ENCODE results near the gene MTR.

Gene MTR

DNA sequence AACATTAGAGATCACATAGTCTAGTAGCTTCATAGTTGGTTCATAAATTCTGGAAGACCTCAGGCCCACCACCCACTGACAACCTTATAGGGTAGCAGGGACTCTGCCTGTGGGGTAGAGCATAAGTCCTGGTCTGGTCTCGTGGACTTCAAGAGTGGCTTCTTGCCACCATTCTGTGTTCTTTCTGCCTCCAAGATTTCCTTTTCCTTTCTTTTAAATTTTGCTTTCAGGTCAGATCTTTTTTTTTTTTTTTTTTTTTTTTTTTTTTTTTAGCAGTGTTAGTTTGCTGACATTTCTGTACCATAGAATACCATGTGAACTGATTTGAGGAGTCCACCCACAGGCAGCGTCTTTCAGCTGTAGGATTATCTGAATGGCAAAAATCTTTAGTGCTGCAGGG is 28.5 kb downstream of the MTR start:
- H4K20me1 ChIP-seq (ENCODE audit: insufficient read depth, low read length) = no peaks in the 10 kb centered on the region
- H3K9ac ChIP-seq (ENCODE audit: low read length) = no peak overlapping the region
- no peak overlapping the region for H3K27ac ChIP-seq (ENCODE audit: low read length)
- H3K4me3 ChIP-seq (ENCODE audit: low read length) = no peak overlapping the region
- no peak overlapping the region for H3K4me2 ChIP-seq (ENCODE audit: low read length)
- H3K4me1 ChIP-seq (ENCODE audit: low read length) = no peaks in the 10 kb centered on the region
- no peaks in the 10 kb centered on the region for H3K9me3 ChIP-seq (ENCODE audit: insufficient read depth, low read length)
- H2AFZ ChIP-seq (ENCODE audit: low read depth, low read length) = no peak overlapping the region
- H3K36me3 ChIP-seq (replicated peaks; ENCODE audit: low read depth, low read length) = peaks cover 34% of the 10 kb centered on the region
- H3K79me2 ChIP-seq (ENCODE audit: low read length) = no peaks in the 10 kb centered on the region
- H3K27me3 ChIP-seq (ENCODE audit: low read depth, low read length) = no peaks in the 10 kb centered on the region
- TF ChIP-seq, protein P1, sequence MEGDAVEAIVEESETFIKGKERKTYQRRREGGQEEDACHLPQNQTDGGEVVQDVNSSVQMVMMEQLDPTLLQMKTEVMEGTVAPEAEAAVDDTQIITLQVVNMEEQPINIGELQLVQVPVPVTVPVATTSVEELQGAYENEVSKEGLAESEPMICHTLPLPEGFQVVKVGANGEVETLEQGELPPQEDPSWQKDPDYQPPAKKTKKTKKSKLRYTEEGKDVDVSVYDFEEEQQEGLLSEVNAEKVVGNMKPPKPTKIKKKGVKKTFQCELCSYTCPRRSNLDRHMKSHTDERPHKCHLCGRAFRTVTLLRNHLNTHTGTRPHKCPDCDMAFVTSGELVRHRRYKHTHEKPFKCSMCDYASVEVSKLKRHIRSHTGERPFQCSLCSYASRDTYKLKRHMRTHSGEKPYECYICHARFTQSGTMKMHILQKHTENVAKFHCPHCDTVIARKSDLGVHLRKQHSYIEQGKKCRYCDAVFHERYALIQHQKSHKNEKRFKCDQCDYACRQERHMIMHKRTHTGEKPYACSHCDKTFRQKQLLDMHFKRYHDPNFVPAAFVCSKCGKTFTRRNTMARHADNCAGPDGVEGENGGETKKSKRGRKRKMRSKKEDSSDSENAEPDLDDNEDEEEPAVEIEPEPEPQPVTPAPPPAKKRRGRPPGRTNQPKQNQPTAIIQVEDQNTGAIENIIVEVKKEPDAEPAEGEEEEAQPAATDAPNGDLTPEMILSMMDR (IDR thresholded peaks at IDR 0.05; ENCODE audit: low read depth, low read length) = no peak
- no peak for TF ChIP-seq EZH2phosphoT487 (IDR thresholded peaks at IDR 0.05; ENCODE audit: low read depth)

DNA sequence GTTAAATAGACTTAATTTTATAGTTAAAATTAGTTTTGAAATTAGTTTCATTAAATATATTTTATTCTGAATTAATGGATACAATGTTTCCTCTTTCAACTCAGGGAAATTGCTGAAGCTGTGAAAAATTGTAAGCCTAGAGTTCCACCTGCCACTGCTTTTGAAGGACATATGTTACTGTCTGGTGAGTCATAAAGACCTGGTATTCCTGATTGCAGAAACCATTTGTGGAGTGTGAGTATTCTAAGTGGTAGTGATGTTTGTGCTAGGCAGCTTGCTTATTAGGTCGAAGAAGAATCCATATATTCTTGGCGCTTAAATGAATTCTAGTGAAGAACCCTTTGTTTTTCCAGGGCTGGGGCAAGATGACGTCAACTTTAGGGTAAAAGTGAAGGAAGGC is 34.0 kb downstream of the MTR start:
- Histone ChIP-seq H2AFZ (ENCODE audit: low read depth, low read length) (no peak overlapping the region), H3K36me3 (replicated peaks; ENCODE audit: low read depth, low read length) (peaks cover 50% of the 10 kb centered on the region), H3K27me3 (ENCODE audit: low read depth, low read length) (no peaks in the 10 kb centered on the region), H3K4me1 (ENCODE audit: low read length) (no peaks in the 10 kb centered on the region), H3K27ac (ENCODE audit: low read length) (no peak overlapping the region), H3K4me3 (ENCODE audit: low read length) (no peak overlapping the region), H3K79me2 (ENCODE audit: low read length) (no peaks in the 10 kb centered on the region), H4K20me1 (ENCODE audit: insufficient read depth, low read length) (no peaks in the 10 kb centered on the region), H3K4me2 (ENCODE audit: low read length) (no peak overlapping the region), H3K9me3 (ENCODE audit: insufficient read depth, low read length) (no peaks in the 10 kb centered on the region), H3K9ac (ENCODE audit: low read length) (no peak overlapping the region)
- TF ChIP-seq, protein P1 (IDR thresholded peaks at IDR 0.05; ENCODE audit: low read depth, low read length) = no peak
- TF ChIP-seq EZH2phosphoT487 (IDR thresholded peaks at IDR 0.05; ENCODE audit: low read depth) = no peak

DNA sequence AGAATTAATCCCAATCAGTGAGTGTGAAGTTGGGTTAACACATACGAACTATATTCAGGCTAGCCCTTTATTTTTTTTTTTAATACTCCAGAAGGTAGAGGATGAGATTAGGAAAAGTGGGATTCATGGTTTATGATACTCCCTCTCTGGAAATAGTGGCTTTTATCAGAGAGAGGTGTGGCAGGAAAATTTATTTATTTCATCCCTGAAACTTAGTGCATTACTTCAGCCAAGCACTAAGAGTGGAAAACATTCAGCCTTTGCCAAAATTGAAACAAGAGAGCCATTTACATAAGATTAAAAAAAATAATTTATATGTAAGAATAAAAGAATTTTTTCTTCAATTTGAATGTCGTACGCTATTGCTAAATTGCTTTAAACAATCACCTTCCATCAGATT is 35.0 kb downstream of the MTR start:
- Histone ChIP-seq H3K79me2 (ENCODE audit: low read length) (no peaks in the 10 kb centered on the region), H3K4me2 (ENCODE audit: low read length) (no peak overlapping the region), H4K20me1 (ENCODE audit: insufficient read depth, low read length) (no peaks in the 10 kb centered on the region), H3K9ac (ENCODE audit: low read length) (no peak overlapping the region), H3K4me3 (ENCODE audit: low read length) (no peak overlapping the region), H3K27me3 (ENCODE audit: low read depth, low read length) (no peaks in the 10 kb centered on the region), H3K4me1 (ENCODE audit: low read length) (no peaks in the 10 kb centered on the region), H3K27ac (ENCODE audit: low read length) (no peak overlapping the region), H3K9me3 (ENCODE audit: insufficient read depth, low read length) (no peaks in the 10 kb centered on the region), H3K36me3 (replicated peaks; ENCODE audit: low read depth, low read length) (peaks cover 49% of the 10 kb centered on the region), H2AFZ (ENCODE audit: low read depth, low read length) (no peak overlapping the region)
- TF ChIP-seq, protein P1 (IDR thresholded peaks at IDR 0.05; ENCODE audit: low read depth, low read length) = no peak
- no peak for TF ChIP-seq EZH2phosphoT487 (IDR thresholded peaks at IDR 0.05; ENCODE audit: low read depth)

DNA sequence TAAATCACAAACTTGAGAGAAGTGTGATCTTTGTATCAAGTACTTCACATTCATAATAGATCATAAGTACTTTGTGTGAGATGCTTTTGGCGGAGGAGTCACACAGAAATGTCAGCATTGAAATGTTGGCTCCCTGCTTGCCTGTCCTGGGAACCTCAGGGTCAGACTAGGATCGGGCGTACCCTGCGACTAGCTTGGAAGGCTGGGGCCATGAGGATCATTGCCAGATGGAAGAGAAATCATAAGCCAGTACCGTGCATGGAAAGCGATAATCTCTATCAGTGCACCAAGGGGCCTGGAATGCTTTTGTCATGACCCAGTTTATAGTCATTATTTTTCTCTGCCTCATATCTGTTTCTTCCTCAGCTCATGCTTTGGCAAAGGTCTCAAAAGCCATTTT is 35.5 kb downstream of the MTR start:
- Histone ChIP-seq H2AFZ (ENCODE audit: low read depth, low read length) (no peak overlapping the region), H4K20me1 (ENCODE audit: insufficient read depth, low read length) (no peaks in the 10 kb centered on the region), H3K9me3 (ENCODE audit: insufficient read depth, low read length) (no peaks in the 10 kb centered on the region), H3K4me1 (ENCODE audit: low read length) (no peaks in the 10 kb centered on the region), H3K79me2 (ENCODE audit: low read length) (no peaks in the 10 kb centered on the region), H3K4me3 (ENCODE audit: low read length) (no peak overlapping the region), H3K27me3 (ENCODE audit: low read depth, low read length) (no peaks in the 10 kb centered on the region), H3K36me3 (replicated peaks; ENCODE audit: low read depth, low read length) (peaks cover 51% of the 10 kb centered on the region), H3K9ac (ENCODE audit: low read length) (no peak overlapping the region), H3K4me2 (ENCODE audit: low read length) (no peak overlapping the region), H3K27ac (ENCODE audit: low read length) (no peak overlapping the region)
- no peak for TF ChIP-seq EZH2phosphoT487 (IDR thresholded peaks at IDR 0.05; ENCODE audit: low read depth)
- TF ChIP-seq, protein P1 (IDR thresholded peaks at IDR 0.05; ENCODE audit: low read depth, low read length) = no peak
